ENCODE measurements around the gene GALNT10.

Gene GALNT10

DNA sequence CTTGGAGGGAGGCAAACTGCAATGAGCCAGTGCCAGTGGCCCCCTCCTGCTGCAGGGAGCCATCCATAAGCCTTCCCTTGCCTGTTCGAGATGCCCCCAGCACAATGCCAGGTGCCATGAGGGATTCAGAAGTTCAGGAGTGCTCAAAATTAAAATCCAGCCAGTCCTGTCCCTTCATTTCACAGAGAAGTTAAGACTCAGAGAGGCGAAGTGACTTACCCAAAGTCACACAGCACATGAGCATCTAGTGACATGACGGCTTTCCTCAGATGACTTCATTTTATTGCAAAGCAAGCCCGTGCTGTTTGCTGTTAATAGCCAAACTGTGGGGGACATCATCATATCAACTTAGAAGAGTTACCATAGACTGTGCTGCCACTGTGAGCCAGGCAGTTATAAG, 185.9 kb downstream of the GALNT10 start:
- DNase-seq (ENCODE audit: low read depth in 2 of 2) = no peak

DNA sequence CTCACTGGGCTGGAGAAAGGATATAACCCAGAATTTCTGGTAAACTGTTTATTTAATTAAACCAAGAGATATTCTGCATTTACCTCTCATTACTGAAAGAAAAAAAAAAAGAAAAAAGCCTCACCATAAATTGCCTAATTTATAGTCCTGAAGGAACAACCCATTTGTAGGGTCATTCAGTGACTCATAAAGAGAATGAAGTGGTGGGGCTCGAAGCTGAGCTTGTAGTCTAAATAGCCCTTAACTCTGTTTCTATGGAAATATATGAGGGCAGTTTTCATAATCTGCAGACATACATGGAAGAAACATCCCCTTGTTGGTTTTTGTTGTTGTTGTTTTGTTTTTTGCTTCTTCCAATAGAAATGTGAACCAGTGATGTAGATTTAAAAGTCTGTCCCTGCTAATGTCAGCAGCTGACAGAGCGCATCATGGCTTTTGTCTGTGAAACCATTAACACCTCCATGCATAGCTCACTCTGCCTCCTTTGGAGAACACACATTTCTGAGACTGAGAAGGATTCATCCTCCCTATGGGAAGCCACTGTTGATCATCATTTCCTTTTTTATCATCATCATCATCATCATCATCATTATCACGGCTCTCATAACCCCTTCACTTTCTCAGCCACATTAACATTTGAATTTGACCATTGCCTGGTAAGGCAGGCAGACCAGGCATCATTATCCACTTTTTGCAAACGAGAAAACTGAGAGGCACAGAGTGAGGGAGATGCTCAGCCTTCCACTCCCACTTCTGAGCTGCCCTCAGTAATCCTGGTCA, 187.4 kb downstream of the GALNT10 start:
- DNase-seq (ENCODE audit: low read depth in 2 of 2) = no peak

DNA sequence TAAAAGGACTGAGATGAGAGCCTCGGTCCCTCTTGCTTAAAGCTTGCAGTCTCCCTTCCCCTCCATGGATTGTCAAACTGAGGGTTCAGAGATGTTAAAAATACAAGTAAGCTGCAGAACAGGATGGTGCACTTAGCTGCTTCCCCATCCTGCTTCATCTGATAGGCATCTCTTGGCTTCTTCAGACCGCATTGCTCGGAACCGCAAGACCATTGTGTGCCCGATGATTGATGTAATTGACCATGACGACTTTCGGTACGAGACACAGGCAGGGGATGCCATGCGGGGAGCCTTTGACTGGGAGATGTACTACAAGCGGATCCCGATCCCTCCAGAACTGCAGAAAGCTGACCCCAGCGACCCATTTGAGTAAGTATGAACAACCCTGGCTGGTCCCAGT, 189.7 kb downstream of the GALNT10 start:
- DNase-seq (ENCODE audit: low read depth in 2 of 2) = no peak

DNA sequence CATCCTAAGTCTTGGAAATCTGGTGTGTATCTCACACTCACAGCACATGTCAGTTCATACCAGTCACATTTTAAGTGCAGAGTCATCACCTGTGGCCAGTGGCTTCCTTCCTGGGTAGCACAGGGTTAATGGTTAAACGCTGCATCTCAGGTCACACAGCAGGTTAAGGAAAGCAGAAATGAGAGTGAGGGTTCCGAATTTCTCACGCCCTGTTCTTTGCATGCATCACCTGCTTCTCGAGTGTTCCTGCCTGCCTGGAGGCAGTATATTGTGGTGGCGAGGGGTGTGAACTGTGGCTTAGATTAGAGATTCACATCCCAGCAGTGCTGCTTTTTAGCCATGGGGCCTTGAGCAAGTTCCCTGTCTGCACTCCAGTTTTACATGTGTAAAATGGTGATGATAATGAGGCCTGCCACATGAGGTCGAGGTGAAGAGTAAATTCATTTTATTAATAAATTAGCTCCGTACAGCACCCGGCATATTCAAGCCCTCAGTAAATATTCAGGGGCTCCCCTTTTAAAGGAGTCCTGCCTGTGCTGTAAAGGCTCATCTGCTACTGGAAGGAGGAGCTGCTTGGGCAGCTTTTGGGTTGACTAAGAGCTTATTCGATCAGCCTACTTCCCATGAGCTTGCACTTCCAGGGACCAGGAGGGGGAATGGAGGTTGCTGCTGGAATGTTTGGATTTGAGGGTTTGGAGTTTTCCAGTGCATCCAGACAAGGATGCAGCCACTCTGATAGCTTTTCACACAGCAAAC, 194.1 kb downstream of the GALNT10 start:
- no peak for DNase-seq (ENCODE audit: low read depth in 2 of 2)

DNA sequence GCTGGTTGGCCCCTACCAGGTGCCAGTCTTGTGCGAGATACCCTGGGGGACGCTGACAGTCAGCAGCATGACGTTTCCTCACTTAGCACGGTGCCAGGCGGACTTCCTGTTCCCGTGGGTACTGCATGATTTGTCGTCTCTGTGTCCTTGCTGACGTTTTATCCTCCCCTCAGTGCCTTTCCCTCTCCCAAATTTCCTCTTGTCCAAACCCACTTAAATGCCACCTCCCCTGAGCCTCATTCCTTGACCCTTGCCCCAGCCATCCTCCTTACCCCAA, 194.6 kb downstream of the GALNT10 start:
- no peak for DNase-seq (ENCODE audit: low read depth in 2 of 2)

DNA sequence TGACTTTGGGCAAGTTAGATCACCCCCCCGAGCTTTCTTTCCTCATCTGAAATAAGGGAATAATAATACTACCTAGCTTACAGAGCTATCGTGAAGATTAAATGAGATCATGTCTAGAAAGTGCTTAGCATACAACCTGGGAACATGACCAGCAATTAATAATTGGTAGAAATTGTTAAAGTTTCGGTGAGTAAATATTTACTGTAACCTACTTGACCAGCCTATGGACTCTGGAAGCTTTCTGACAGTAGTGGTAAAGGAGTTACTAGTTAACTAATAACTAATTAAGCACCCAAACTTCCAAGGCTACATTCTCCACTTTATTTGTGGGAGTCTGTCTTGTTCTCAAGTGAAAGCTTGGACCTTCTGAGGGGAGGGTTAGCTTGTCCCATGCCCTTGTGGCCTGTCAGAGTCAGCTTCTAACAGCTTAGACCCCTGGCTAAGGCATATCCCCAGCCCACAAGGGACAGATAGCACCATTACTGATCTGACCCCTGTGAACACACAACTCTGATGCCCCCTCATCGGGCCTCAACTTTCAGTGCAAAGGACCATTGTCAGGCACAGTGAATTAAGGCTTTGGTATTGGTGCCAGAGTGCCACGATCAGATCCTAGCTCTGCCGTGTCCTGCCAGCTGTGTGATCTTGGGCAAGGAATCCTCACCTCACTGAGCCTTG, 196.6 kb downstream of the GALNT10 start:
- DNase-seq (ENCODE audit: low read depth in 2 of 2) = no peak

DNA sequence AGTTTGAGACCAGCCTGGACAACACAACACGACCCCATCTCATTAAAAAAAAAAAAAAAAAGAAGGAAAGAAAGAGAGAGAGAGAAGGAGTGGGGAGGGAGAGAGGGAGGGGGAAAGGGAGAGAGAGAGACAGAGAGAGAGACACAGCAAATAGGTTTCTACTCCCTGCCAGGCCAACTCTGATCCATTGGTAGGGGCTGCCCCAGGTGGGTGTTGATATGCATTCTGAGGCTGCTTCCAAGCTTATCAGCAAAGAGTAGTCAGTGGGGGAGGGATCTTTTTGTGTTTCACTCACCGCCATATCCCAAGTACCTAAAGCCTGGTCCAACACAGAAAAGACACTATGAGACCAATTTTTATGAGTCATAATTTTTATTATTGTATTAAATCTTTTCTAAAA, 198.3 kb downstream of the GALNT10 start:
- DNase-seq (ENCODE audit: low read depth in 2 of 2) = no peak

DNA sequence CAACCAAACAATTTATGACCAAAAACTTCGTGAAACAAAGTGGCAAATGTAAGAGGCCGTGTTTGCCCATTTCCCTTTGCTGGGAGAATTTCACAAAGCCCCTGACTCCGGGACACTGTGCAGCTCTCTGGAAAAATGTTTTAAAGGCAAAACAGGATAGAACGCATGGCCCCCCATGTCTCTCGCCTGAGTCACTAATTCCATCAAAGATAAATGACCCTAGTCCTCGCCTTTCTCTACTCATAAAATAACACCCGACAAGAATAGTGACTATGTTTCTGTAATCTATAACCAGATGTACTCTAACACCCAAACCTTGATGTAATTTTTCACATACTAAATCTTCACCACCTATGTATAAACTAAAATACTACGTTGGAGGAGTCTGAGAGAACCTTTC, 199.6 kb downstream of the GALNT10 start:
- no peak for DNase-seq (ENCODE audit: low read depth in 2 of 2)

DNA sequence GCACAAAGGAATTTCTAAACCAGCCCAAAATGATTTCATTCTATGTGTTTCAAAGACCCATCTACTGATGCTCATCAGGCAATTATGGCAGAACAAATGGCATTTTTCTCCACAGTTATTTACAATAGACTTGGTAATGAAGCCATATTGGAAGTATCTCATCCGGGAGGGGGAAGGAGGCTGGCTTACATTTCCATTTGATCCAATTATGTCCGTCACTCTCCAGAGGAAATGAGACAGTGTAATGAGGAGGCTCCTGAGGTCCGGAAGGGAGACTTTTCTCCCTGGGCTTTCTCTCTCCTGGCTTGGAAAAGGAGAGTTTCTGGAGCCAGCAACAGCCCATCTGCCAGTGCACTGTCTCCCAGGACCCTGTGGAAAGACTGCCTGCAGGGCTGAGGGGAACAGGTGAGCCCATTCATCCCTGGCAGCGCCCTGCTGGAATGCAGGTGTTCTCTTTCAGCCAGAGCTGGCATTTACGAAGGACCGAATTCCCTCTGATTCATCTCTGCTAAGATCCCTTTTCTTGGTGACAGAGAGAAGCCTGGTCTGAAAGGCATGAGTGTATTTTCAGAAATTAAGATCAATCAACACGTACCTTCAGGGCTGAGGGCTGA, 200.3 kb downstream of the GALNT10 start:
- DNase-seq (ENCODE audit: low read depth in 2 of 2) = no peak

DNA sequence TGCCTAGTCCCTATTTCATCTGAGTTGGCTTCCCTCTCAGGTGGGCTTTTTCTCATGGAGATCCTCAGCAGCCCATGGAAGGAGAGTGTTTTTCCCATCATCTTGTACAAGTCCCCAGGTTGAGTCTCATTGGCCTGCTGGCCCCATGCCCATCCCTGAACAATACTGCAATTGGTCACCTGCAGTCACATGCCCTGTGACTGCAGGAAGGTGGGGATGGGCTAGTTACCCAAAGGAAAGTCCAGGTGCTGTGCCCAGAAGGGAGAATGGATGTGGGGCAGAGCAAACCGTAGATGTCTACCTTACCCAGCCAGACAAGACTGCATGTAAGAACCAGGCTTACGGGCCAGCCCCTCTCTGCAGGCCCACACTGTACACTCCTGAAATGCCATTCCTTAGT, 201.3 kb downstream of the GALNT10 start:
- no peak for DNase-seq (ENCODE audit: low read depth in 2 of 2)

DNA sequence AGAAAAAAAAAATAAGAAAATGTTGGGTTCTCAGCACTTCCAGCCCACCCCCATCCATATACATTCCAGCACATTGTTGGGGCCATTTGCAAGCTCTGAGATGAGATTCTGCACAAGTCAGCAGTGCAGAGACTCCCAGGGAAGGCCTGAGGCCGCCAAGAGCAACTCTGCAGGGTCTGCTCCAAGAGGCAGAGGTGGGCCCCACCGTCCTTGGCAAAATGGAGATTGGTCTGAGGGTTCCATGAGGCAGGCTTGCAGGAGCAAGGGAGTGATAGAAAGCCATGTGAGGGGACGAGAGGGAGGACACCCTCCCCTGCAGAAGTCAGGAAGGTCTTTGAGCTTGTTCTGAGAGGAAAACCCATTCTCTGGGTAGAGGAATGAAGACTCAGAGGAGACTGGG, 203.3 kb downstream of the GALNT10 start:
- DNase-seq (ENCODE audit: low read depth in 2 of 2) = no peak

DNA sequence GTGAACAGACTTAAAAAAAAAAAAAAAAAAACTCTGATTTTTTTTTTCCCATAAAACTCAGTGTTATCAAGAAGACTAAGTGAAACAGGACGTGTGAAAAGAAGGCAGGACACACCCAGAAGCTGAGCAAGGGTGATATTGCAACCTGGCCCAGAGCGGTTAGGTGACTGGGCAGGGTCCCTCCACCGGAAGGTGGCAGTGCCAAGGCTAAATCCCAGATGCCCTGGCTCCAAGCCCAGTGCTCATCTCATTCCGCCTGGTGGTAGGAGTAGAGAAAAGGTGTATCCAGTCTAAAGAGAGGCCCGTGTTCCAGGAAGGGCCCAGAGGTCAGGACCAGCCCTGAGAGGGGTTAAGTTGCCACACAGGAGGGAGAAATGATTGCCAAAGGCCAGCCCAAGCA, 203.8 kb downstream of the GALNT10 start:
- DNase-seq (ENCODE audit: low read depth in 2 of 2) = no peak

DNA sequence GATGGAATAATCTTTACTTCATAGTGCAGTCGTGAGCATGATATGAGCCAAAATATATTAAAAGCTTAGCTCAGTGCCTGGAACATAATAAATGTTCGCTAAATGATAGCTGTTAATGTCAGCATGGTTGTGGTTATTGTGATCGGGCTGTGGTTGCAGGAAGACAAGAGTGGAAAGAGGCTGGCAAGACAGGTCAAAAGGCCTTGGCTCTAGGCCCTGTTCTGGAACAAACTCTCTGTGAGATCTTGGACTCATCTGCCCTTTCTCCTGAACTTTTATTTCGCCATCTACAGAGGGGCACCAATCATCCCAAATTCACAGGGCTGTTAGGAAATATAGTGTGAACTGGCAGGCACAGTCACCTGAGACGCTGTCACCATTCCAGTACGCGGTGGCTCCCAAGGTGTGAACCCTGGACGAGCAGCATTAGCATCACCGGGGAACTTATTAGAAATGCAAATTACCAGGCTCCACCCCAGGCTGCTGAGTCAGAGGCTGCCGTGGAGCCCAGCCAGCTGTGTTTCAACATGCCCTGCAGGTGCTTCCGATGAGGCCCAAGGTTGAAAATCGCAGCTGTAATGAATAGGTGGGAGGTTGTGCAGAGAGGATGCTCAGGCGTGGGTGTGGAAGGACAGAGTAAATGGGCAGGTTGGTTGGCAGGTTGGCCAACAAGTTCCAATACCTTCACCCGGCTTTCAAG, 205.0 kb downstream of the GALNT10 start:
- DNase-seq (ENCODE audit: low read depth in 2 of 2) = no peak

DNA sequence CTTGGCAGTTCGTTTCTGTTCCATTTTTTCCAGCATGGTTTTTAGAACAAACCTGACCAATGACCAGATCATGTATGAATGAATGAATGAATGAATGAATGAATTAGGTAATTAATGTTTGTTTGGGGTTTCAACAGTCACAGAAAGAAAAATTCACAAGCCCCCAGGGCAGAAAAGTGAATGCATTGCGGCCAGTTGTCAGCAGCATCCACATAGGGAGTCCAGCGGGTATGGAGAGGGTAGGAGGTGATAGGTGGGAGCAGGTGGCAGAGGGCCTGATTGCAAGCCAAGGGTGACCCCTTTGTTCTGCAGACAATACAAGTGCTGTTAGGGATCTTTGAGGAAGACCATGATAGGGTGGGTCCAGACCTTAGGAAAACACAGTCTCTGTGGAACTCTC, 205.6 kb downstream of the GALNT10 start:
- DNase-seq (ENCODE audit: low read depth in 2 of 2) = no peak

DNA sequence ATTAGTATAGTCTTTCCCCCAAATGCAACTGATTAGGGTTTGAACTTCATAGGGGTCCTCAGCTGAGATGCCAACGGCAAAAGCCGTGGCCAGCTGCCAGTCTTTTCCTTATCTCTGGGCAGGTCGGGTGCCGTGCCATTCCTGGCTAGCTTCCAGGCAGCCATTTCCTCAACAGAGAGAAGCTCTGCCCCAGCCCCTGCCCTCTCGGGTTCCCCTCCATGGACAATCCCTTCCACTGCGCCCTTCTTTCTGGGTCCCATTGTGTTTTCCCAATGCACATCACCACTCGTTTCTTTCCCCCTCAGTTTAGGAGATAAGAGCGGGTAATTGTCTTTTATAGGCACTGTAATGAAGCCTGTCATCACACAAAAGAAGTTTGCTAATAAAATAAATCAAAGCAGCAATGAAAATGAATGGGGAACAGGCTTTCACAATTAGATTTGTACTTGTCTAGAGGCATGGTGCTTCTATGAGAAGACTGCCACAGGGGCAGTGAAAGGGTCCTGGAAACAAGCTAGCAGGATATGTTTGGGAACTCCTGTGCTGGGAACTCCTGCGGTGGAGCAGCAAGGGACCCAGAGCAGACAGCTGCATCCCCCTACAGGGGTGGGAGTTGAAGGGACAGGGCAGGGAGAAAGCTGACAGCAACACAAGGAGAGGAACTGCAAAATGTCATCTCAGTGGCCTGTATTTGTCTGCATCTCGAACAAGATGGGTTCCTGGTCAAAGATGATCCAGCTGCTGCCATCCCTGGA, 207.3 kb downstream of the GALNT10 start:
- no peak for DNase-seq (ENCODE audit: low read depth in 2 of 2)

DNA sequence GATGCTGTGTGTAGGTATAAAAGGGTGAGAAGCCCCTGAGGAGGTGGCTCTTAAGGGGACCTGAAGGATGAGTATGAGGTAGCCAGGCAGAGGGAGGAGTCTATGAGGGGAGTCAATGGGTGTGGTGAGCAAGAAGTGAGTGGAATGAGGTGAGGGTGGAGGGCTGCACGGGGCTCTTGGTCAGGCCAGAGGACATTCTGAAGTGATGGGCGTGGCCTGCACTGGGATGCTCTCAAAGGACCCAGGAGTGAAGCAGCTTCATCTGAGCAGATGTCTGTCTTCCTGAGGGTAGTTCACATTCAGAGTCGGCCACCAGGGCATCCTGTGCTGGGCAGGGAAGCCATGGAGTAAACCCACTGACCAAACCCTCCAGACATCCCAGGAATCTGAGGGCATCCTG, 210.1 kb downstream of the GALNT10 start:
- no peak for DNase-seq (ENCODE audit: low read depth in 2 of 2)

DNA sequence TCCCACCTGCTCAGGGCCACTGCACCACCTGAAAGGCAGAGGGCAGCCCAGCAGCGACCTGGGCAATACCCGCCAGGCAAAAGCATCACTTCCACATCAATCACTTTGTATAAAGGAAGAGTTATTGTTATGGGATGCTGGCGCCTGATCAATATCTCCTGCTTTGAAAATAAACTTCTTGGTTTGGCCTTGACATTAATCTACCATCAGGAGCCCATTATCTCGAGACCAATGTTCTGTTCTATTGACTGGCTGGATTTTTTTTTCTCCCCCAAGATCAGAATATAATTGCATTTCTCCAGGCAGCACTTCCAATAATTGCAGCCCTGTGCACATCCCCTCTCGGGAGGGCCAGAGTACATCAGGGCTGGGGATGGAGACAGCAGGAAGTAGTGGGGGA, 210.8 kb downstream of the GALNT10 start:
- DNase-seq (ENCODE audit: low read depth in 2 of 2) = no peak

DNA sequence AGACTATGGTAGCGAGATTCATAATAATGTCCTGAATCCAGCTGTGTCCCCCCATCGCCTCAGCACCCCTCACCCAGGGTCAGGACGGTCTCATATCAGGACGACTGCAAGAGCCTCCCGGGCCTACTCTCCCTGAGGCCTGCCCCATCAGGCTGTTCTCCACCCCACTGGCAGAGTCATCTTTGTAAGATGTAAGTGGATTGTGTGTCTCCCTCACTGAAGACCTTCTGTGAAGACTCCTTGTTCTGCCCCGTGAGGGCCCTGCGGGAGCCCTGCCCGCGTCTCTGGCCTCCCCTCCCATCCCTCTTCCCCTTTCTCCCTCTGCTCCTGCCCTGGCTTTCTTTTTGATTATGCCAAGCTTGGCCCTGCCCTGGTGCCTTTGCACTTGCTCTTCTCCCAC, 211.4 kb downstream of the GALNT10 start:
- no peak for DNase-seq (ENCODE audit: low read depth in 2 of 2)

DNA sequence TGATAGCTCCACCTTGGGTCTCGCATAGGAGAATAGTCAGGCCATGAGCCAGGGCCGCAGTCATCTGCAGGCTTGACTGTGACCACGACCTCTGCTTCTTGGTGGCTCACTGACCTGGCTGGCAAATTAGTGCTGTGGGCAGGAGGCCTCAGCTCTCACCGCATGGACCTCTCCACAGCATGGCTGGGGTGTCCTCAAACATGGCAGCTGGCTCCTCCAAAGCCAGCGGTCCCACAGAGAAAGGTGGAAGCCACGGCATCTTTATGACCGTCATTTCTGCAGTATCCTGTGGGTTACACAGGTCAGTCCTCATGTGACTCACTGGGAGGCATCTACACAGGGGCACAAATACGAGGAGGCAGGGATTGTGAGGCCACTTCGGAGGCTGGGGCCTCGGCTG, 212.1 kb downstream of the GALNT10 start:
- no peak for DNase-seq (ENCODE audit: low read depth in 2 of 2)

DNA sequence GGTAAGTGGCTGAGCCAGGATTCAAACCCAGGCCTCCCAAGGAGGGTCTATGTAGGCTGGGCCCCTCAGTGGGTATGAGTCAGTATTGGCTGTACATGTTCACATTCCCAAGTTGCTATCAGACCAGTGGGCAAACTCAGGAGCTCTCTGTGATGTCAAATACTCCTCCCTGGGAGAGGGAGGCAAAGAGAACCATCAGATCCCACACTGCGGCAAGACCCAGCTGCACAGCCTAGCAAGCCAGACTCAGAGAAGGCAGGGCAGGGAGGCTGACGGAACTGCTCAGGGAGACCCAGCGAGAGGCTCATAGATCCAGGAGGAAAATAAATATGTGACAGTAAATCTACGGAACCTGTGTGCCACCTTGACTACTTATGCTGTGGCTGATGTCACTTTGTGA, 212.7 kb downstream of the GALNT10 start:
- DNase-seq (ENCODE audit: low read depth in 2 of 2) = no peak

DNA sequence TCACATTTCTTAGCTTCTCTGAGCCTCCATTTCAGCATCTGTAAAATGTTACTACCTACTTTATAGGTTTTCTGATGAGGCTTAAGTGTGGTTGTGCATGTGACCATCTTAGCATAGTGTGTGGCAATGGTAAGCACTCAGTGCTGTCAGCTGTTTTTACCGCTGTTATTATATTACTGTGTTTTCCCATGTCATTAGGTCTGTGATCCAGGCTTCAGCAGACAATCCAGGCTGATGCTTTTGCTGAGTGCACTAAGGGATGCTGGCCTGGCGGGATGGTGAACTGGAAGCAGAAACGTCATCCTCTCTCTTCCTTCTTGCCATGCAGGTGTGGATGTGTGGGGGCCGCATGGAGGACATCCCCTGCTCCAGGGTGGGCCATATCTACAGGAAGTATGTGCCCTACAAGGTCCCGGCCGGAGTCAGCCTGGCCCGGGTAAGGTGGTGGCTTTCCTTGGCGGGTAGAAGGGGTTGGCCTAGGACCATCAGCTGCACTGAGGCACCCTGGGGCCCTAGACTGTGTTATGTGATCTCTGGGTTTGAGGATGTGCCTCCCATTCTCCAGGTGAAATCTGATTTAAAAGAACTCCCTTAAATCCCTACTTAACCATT, 213.3 kb downstream of the GALNT10 start:
- DNase-seq (ENCODE audit: low read depth in 2 of 2) = no peak

Data from activated CD4-positive, alpha-beta T cell treated with anti-CD3 and anti-CD28 coated beads for 24 hours (primary cell).